ENCODE data around the gene UGT2B17.
"Not testable (repeated sequence)": the region's sequence is repeated elsewhere in the genome, so short reads cannot be mapped to it uniquely, and the experiment has no call there.

Gene UGT2B17

GRCh38 chr4:68568535-68568934 lies 7.6 kb downstream of the UGT2B17 start:
- not testable (repeated sequence) for DNase-seq

GRCh38 chr4:68566364-68566763 lies 9.8 kb downstream of the UGT2B17 start:
- DNase-seq = not testable (repeated sequence)

GRCh38 chr4:68565082-68565481 lies 11.0 kb downstream of the UGT2B17 start:
- DNase-seq = not testable (repeated sequence)

GRCh38 chr4:68560364-68561070 lies 15.6 kb downstream of the UGT2B17 start:
- not testable (repeated sequence) for DNase-seq

- DNase-seq = not testable (repeated sequence)
These were observed 22.3 kb downstream of the UGT2B17 start for GRCh38 chr4:68553830-68554229.

GRCh38 chr4:68552818-68553811 lies 23.0 kb downstream of the UGT2B17 start:
- DNase-seq = not testable (repeated sequence)

- DNase-seq = not testable (repeated sequence)
These were observed 33.4 kb downstream of the UGT2B17 start for GRCh38 chr4:68542742-68543141.

- DNase-seq = no peak
These were observed 39.7 kb downstream of the UGT2B17 start for GRCh38 chr4:68536375-68536774.

- DNase-seq = no peak
These were observed 40.1 kb downstream of the UGT2B17 start for GRCh38 chr4:68535974-68536373.

GRCh38 chr4:68522232-68522631 lies 53.9 kb downstream of the UGT2B17 start:
- not testable (repeated sequence) for DNase-seq

- DNase-seq = no peak
These were observed 55.1 kb downstream of the UGT2B17 start for GRCh38 chr4:68520985-68521384.

- DNase-seq = no peak
These were observed 57.2 kb downstream of the UGT2B17 start for GRCh38 chr4:68518889-68519288.

GRCh38 chr4:68505452-68505851 lies 70.7 kb downstream of the UGT2B17 start:
- not testable (repeated sequence) for DNase-seq

- DNase-seq = not testable (repeated sequence)
These were observed 71.3 kb downstream of the UGT2B17 start for GRCh38 chr4:68504836-68505235.

- DNase-seq = not testable (repeated sequence)
These were observed 72.7 kb downstream of the UGT2B17 start for GRCh38 chr4:68503462-68503861.

GRCh38 chr4:68499021-68499420 lies 77.1 kb downstream of the UGT2B17 start:
- DNase-seq = no peak

GRCh38 chr4:68498413-68499007 lies 77.6 kb downstream of the UGT2B17 start:
- peak; percentile 37 to 52 for DNase-seq

- no peak for DNase-seq
These were observed 81.4 kb downstream of the UGT2B17 start for GRCh38 chr4:68494688-68495087.

GRCh38 chr4:68490826-68491457 lies 85.2 kb downstream of the UGT2B17 start:
- no peak for DNase-seq

- no peak for DNase-seq
These were observed 86.8 kb downstream of the UGT2B17 start for GRCh38 chr4:68489338-68489737.
